Endometrial microvascular endothelial cells (primary cell): ENCODE results near the gene MYLK. TPM values are rescaled to one million over a fixed set of nuclear protein-coding genes. Genes with fewer than 3 reads are reported as not detected.

Experiments used
- in situ Hi-C: cut with HindIII; loops from 2 replicates; pipeline ENCODE4 v1.10.0; 2017; ENCODE audit warnings: low sequenced_read_pairs, low pct_unique_long_range_greater_than_20kb; ENCODE audit errors: inconsistent ontology term
- total RNA-seq: library from RNA; depleted of rRNA; stranded (reverse); fragments of >200 nt; gene quantifications from one replicate; pipeline ENCODE4 v1.2.3, GENCODE V29; 2015; ENCODE audit errors: inconsistent ontology term

MYLK gene
- total RNA-seq, 1 donor from 2014 or later = 18.0 TPM

DNA sequence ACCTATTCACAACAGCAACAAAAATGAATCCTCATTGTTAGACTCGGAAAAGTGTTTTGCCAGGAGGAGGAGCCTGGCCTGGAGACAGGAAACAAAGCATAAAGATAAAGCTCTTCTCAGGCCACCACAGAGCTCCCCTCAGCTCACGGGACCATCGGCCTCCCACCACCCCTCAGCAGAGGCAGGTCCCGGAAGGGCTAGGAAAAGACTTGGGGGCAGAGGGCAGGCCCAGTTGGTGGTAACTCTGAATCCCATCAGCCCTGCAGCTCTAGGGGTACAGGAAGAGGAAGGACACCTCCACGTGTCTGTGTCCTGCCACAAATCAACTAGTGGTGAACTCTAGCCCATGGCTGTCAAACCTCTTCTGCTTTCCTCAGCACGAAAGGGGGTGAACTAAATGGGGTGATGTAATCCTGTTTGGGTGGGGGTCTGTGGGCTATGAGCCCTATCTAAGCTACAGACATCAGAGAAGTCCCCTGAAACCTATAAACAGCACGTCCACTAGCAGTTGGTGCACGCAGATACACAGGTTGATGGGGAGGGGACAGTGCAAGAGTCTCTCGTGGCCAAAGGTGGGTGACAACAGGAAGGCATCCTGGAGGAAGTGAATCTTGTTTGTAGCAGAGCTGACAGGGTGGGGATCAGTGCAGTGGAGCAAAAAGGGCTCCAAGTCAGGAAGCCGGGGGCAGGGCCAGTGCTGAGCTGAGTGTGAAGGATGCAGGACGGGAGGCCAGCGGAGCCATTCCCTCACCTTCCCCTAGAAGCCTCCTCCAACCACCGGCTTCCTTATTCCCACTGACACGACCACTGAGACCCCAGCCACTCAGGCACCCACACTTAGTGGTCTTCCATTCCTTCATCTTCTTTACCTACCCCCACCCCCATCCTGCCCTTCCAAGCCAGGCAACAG lies 188.1 kb downstream of the MYLK start:
- in situ Hi-C loops = no loop called here

DNA sequence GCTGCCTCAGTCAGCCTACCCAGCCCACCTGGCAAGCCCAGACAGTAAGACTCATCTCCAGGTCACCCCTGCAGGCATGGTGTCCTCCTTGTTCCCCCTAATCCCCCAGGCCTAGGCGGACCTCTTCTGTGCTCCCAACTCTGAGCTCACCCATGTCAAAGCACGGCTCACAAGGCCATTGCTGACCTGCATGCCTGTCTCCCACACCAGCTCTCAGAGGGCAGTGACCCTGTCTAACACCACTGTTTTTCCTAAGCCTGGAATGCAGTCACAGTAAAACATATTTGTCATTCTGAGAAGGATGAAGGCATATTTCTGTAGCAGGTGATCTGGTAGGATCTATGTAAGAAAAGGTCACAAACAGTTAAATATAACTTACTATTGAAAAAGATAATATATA lies 189.0 kb downstream of the MYLK start:
- in situ Hi-C loops = no loop called here

- in situ Hi-C loops = no loop called here
Measured at GRCh38 chr3:123694366-123695087, 189.6 kb downstream of the MYLK start.

GRCh38 chr3:123693584-123694190 lies 190.4 kb downstream of the MYLK start:
- in situ Hi-C loops = no loop called here

GRCh38 chr3:123692671-123693070 lies 191.5 kb downstream of the MYLK start:
- in situ Hi-C loops = no loop called here

- in situ Hi-C loops = no loop called here
Measured at GRCh38 chr3:123692041-123692440, 192.1 kb downstream of the MYLK start.

DNA sequence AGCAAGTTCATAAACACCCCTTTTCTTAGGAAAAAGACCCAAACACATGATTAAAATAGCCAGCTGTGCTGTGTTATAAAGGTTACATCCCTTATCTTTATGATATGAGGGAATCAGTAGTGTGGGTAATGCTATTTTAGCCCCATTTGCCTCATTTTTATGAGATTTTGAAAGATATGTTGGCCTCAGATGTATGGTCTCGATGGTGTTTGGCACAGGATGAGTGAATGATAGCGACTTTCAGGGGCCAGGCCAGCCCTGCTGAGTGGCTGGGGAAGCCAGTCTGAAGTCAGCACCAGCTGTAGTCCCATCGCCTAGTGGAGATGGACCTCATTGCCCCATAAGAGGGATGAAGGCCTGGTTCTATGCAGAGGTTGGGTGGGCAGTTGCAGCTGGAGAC lies 194.3 kb downstream of the MYLK start:
- in situ Hi-C loops = no loop called here

DNA sequence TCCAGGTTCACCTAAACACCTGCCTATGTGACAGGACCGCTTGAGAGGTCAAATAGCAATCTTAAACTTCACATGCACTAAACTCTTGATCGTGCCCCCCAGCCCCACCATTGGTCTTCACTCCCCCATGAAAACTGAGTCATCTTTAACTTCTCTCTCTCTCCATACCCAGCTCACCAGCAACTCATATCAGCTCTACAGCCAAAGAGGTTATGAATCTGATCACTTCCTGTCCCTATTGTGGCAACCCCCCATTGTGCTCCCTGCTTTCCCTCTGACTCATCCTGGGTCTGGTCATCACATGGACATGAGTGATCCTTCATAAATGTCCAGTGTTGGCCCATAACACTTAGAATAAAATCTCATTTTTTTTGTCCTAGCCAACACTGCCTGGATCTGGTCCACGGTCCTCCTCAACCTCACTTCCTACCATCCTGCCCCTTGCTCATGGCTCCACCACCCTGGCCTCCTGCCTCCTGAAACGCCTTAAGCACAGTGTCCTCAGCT lies 195.8 kb downstream of the MYLK start:
- in situ Hi-C loops = no loop called here

DNA sequence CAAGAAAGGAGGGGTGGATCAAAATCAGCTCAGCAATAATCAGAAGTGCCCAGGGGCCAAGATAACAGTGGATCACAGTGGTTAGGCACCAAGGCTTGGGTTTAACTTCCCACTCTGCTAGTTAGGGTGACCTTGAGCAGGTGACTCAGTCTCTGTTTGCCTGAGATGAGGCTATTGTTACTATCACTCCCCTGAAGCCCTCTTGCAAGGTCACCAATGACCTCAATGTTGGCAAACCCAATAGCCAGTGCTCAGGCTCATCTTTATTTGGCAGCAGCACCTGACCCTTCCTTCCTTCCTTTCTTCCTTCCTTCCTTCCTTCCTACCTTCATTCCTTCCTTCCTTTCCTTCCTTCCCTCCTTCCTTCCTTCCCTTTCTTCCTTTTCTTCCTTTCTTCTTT lies 196.8 kb downstream of the MYLK start:
- in situ Hi-C loops = no loop called here

GRCh38 chr3:123686251-123686650 lies 197.9 kb downstream of the MYLK start:
- in situ Hi-C loops = no loop called here

DNA sequence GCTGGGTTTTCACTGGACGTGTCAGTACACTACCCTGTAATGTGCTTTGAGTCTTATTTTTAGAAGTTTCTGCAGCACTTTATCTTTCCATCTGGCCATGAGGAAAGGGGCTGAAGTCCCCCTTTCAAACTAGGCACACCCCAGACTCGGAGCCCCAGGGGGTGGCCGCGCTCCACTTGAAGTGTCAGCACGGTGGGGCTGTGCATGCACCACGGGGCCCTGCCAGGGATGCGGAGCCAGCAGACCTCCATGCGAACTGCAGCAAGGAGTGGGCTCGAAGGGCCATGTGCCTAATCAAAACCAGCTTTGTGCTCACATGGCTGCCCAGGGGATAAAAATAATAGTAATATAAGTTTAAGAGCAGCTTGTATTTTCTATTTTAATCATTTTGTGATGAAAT lies 198.4 kb downstream of the MYLK start:
- in situ Hi-C loops = no loop called here

- in situ Hi-C loops = no loop called here
Measured at GRCh38 chr3:123684636-123685035, 199.5 kb downstream of the MYLK start.

DNA sequence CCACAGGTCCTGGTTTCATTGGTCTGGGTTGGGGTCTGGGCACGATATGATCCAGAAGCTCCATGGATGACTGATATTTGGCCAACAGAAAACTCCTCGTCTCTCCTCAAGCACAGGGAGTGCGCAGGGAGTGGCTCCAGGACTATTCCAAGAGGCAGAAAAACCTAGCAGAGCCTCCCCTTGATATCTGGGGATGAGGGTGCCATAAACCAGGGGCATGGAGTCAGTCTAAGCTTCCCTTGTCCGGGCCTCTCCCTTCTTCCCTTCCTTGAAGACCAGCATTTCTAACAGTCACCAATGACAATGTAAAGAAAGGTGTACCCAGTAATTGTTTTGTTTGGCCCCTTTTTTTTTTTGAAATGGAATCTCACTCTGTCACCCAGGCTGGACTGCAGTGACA lies 199.9 kb downstream of the MYLK start:
- in situ Hi-C loops = no loop called here

DNA sequence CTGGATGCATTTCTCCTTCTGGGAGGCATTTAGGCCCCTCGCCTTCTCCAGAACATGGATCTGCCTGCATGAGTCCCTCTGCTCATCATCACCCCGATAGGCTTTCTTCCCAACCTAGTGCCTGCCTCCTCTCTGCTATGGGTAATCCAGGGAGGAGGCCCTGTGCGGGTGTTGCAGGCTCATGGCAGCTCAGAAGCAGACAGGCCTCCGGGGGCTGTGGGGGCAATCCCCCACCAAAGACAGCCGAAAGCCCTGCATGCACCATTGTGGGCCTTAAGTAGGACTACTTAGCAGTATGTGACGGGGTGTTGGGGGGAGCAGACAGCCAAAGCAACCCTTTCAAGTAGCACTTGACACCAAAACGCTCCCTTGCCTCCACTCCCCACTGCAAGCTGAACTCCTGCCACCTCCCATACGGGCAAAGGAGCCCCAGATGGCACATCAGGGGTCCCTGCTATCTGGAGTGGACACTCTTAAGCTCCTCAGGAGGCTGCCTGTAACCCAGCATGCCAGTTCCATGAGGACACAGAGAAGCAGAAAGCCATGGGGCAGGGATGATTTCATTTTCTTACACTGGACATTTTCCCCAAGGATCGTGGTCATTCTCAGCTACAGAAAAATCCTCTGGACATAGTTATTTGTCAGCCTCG lies 200.5 kb downstream of the MYLK start:
- in situ Hi-C loops = no loop called here

GRCh38 chr3:123682781-123683504 lies 201.2 kb downstream of the MYLK start:
- in situ Hi-C loops = no loop called here

- in situ Hi-C loops = no loop called here
Measured at GRCh38 chr3:123682302-123682701, 201.8 kb downstream of the MYLK start.

- in situ Hi-C loops = no loop called here
Measured at GRCh38 chr3:123679712-123680386, 204.3 kb downstream of the MYLK start.

- in situ Hi-C loops = no loop called here
Measured at GRCh38 chr3:123678108-123678511, 206.0 kb downstream of the MYLK start.
